H1 (cell line): ENCODE data around the gene CACNA1C. TPM values are rescaled to one million over a fixed set of nuclear protein-coding genes. Genes with fewer than 3 reads are reported as not detected.

Experiments
- CTCF ChIA-PET: fragments of 300-600 bp; sonication (Branson Sonifier 250); formaldehyde crosslinking; loops from one replicate; lab custom pipeline; 2021; ENCODE audit not compliant: partially characterized antibody; lab: Charles Lee
- POLR2A ChIA-PET: fragments of 300-600 bp; sonication (Branson Sonifier 250); formaldehyde crosslinking; loops from one replicate; lab custom pipeline; 2021; ENCODE audit warnings: inconsistent platforms; ENCODE audit not compliant: partially characterized antibody; lab: Charles Lee
- DNase-seq, 2 experiments: peaks; one replicate each; pipeline versions ENCODE4 v3.0.0 to v3.0.0-alpha.2; 2010 to 2022; ENCODE audit warnings: low spot score in 2 of 2, low read depth in 1 of 2, mixed read lengths in 1 of 2
- FAIRE-seq: peaks from 2 replicates; lab custom pipeline; 2011; peaks lifted over from hg19 to GRCh38; lab: Jason Lieb, UNC
- H2AFZ ChIP-seq: 2 replicates; pipeline ENCODE4 v1.8.1; 2012; ENCODE audit warnings: low read length, inconsistent platforms
- H2AK5ac ChIP-seq: 2 replicates; pipeline ENCODE4 v1.6.1; 2013; ENCODE audit warnings: low read depth, low read length
- H2BK120ac ChIP-seq: replicated peaks from 2 replicates; pipeline ENCODE3; 2013; ENCODE audit warnings: low read depth, low read length, inconsistent platforms
- H2BK12ac ChIP-seq: 2 replicates; pipeline ENCODE4 v1.6.1; 2013; ENCODE audit warnings: low read depth, low read length
- H2BK15ac ChIP-seq: 2 replicates; pipeline ENCODE4 v1.6.1; 2013; ENCODE audit warnings: low read length
- H2BK20ac ChIP-seq: 2 replicates; pipeline ENCODE4 v1.6.1; 2013; ENCODE audit warnings: low read length
- H2BK5ac ChIP-seq: 2 replicates; pipeline ENCODE4 v1.6.1; 2013; ENCODE audit warnings: low read depth, low read length
- H3K14ac ChIP-seq: 2 replicates; pipeline ENCODE4 v1.6.1; 2013; ENCODE audit warnings: inconsistent platforms; ENCODE audit not compliant: insufficient read length
- H3K18ac ChIP-seq: 2 replicates; pipeline ENCODE4 v1.6.1; 2013; ENCODE audit warnings: low read length; ENCODE audit errors: extremely low read depth
- H3K23ac ChIP-seq: 2 replicates; pipeline ENCODE4 v1.6.1; 2013; ENCODE audit warnings: inconsistent platforms; ENCODE audit not compliant: insufficient read length
- H3K23me2 ChIP-seq: 2 replicates; pipeline ENCODE4 v1.6.1; 2013; ENCODE audit warnings: low read depth, low read length
- H3K27ac ChIP-seq: 2 replicates; pipeline ENCODE4 v1.6.1; 2011; ENCODE audit warnings: low read depth, low read length, inconsistent platforms
- H3K27me3 ChIP-seq, 4 experiments: replicated peaks in 1 of 4; 1 replicate in 1 of 4; 2 replicates in 3 of 4; pipeline versions ENCODE4 v1.6.1 to v1.8.1; 2011 to 2013; ENCODE audit warnings: low read length in 3 of 4, mild to moderate bottlenecking in 3 of 4, inconsistent platforms in 2 of 4, mixed read lengths in 2 of 4, moderate library complexity in 1 of 4; ENCODE audit not compliant: control insufficient read depth in 3 of 4, insufficient read depth in 3 of 4; ENCODE audit errors: extremely low read depth in 1 of 4
- H3K36me3 ChIP-seq, 4 experiments: 2 replicates each; pipeline versions ENCODE4 v1.6.1 to v1.8.1; 2011 to 2013; ENCODE audit warnings: mild to moderate bottlenecking in 4 of 4, low read length in 3 of 4, moderate library complexity in 2 of 4, control low read depth in 1 of 4, inconsistent platforms in 1 of 4; ENCODE audit not compliant: insufficient read depth in 4 of 4, control insufficient read depth in 2 of 4
- H3K4ac ChIP-seq: replicated peaks from 2 replicates; pipeline ENCODE3; 2013; ENCODE audit warnings: low read length, low read depth, mixed read lengths, inconsistent platforms; ENCODE audit not compliant: insufficient read length
- H3K4me1 ChIP-seq, 4 experiments: replicated peaks in 1 of 4; 1 replicate in 1 of 4; 2 replicates in 3 of 4; pipeline versions ENCODE4 v1.6.1 to v1.8.1; 2011 to 2013; ENCODE audit warnings: low read length in 3 of 4, inconsistent platforms in 2 of 4, mixed read lengths in 1 of 4; ENCODE audit not compliant: insufficient read depth in 4 of 4, control insufficient read depth in 3 of 4
- H3K4me2 ChIP-seq, 2 experiments: 2 replicates each; pipeline versions ENCODE4 v1.6.1 to v1.8.1; 2011 to 2013; ENCODE audit warnings: low read depth in 2 of 2, low read length in 2 of 2, control low read depth in 1 of 2, inconsistent platforms in 1 of 2, mild to moderate bottlenecking in 1 of 2; ENCODE audit not compliant: insufficient read depth in 1 of 2
- H3K4me3 ChIP-seq, 4 experiments: fragments of 200-600, 300-600 bp in 1 of 4; sonication (generic), shearing (Covaris generic), sonication (Bioruptor Twin) in 1 of 4; 2 replicates each; pipeline versions ENCODE4 v1.5.1 to v1.8.1; 2011 to 2016; ENCODE audit warnings: low read length in 4 of 4, low read depth in 3 of 4, control low read depth in 2 of 4, inconsistent platforms in 2 of 4, mild to moderate bottlenecking in 2 of 4, mixed read lengths in 1 of 4, moderate library complexity in 1 of 4; ENCODE audit not compliant: insufficient read depth in 2 of 4; ENCODE audit errors: extremely low read depth in 1 of 4
- H3K56ac ChIP-seq: replicated peaks from 2 replicates; pipeline ENCODE3; 2013; ENCODE audit warnings: low read depth, mild to moderate bottlenecking, mixed read lengths, low read length, inconsistent platforms; ENCODE audit not compliant: insufficient read length
- H3K79me1 ChIP-seq: 2 replicates; pipeline ENCODE4 v1.6.1; 2013; ENCODE audit warnings: low read depth, low read length, control low read depth
- H3K79me2 ChIP-seq, 2 experiments: 2 replicates each; pipeline versions ENCODE4 v1.6.1 to v1.8.1; 2012 to 2013; ENCODE audit warnings: low read length in 2 of 2, mild to moderate bottlenecking in 2 of 2, inconsistent platforms in 1 of 2; ENCODE audit not compliant: insufficient read depth in 2 of 2, control insufficient read depth in 1 of 2
- H3K9ac ChIP-seq, 4 experiments: replicated peaks in 1 of 4; 1 replicate in 1 of 4; 2 replicates in 3 of 4; pipeline versions ENCODE4 v1.6.1 to v1.8.1; 2011 to 2013; ENCODE audit warnings: low read depth in 3 of 4, low read length in 3 of 4, control low read depth in 2 of 4, mild to moderate bottlenecking in 2 of 4, moderate library complexity in 2 of 4, inconsistent platforms in 1 of 4; ENCODE audit errors: extremely low read depth in 1 of 4
- H3K9me3 ChIP-seq, 2 experiments: 2 replicates each; pipeline versions ENCODE4 v1.6.1 to v1.8.1; 2012 to 2013; ENCODE audit warnings: mild to moderate bottlenecking in 2 of 2, moderate library complexity in 2 of 2, control low read depth in 1 of 2, inconsistent platforms in 1 of 2, low read depth in 1 of 2, low read length in 1 of 2, mixed read lengths in 1 of 2; ENCODE audit not compliant: insufficient read depth in 2 of 2
- H4K20me1 ChIP-seq, 2 experiments: replicated peaks in 1 of 2; 2 replicates each; pipeline versions ENCODE3 to v1.8.1; 2011 to 2013; ENCODE audit warnings: inconsistent platforms in 2 of 2, low read length in 2 of 2, mild to moderate bottlenecking in 1 of 2; ENCODE audit not compliant: insufficient read depth in 2 of 2, control insufficient read depth in 1 of 2
- H4K5ac ChIP-seq: 2 replicates; pipeline ENCODE4 v1.6.1; 2013; ENCODE audit warnings: low read length, low read depth, mixed read lengths, inconsistent platforms; ENCODE audit not compliant: insufficient read length
- H4K8ac ChIP-seq: 2 replicates; pipeline ENCODE4 v1.8.0; 2013; ENCODE audit warnings: mild to moderate bottlenecking, moderate library complexity, low read length, inconsistent platforms; ENCODE audit not compliant: insufficient read depth; ENCODE audit errors: extremely low read depth
- H4K91ac ChIP-seq: replicated peaks from 2 replicates; pipeline ENCODE3; 2013; ENCODE audit warnings: low read length, mixed read lengths, inconsistent platforms; ENCODE audit not compliant: insufficient read length
- ATF2 ChIP-seq: IDR thresholded peaks from 2 replicates; pipeline ENCODE4 v1.6.1; 2012; ENCODE audit warnings: low read length, inconsistent platforms
- ATF3 ChIP-seq: IDR thresholded peaks from 2 replicates; pipeline ENCODE4 v1.6.1; 2011; ENCODE audit warnings: low read depth, mild to moderate bottlenecking, low read length; ENCODE audit not compliant: insufficient read depth
- CEBPB ChIP-seq: IDR thresholded peaks from 2 replicates; pipeline ENCODE4 v1.6.1; 2012; ENCODE audit warnings: low read depth, low read length
- GABPA ChIP-seq: IDR thresholded peaks from 2 replicates; pipeline ENCODE4 v1.6.1; 2011; ENCODE audit warnings: mild to moderate bottlenecking, low read length, moderate library complexity, borderline replicate concordance; ENCODE audit not compliant: insufficient read depth
- HDAC6 ChIP-seq: IDR thresholded peaks from one replicate; pipeline ENCODE4 v1.7.1; 2012; ENCODE audit warnings: low read depth, mild to moderate bottlenecking, inconsistent platforms, low read length, moderate library complexity
- JUN ChIP-seq: IDR thresholded peaks from 2 replicates; pipeline ENCODE4 v1.6.1; 2011; ENCODE audit warnings: low read depth, mild to moderate bottlenecking, improper control_type of control experiment, low read length
- NRF1 ChIP-seq: IDR thresholded peaks from 2 replicates; pipeline ENCODE4 v1.6.1; 2011; ENCODE audit warnings: mild to moderate bottlenecking, low read depth, low read length, improper control_type of control experiment
- RAD21 ChIP-seq, 2 experiments: IDR thresholded peaks in 1 of 2; conservative IDR thresholded peaks in 1 of 2; 2 replicates each; pipeline ENCODE4 v1.6.1; 2011; ENCODE audit warnings: low read depth in 2 of 2, low read length in 2 of 2, improper control_type of control experiment in 1 of 2, inconsistent platforms in 1 of 2, mild to moderate bottlenecking in 1 of 2, moderate library complexity in 1 of 2
- RXRA ChIP-seq: IDR thresholded peaks from 2 replicates; pipeline ENCODE4 v1.6.1; 2011; ENCODE audit warnings: low read depth, mild to moderate bottlenecking, low read length, moderate library complexity; ENCODE audit not compliant: insufficient read depth
- SIRT6 ChIP-seq: IDR thresholded peaks from one replicate; pipeline ENCODE4 v1.7.1; 2012; ENCODE audit warnings: low read length, inconsistent platforms
- TAF7 ChIP-seq: optimal IDR thresholded peaks from 2 replicates; pipeline ENCODE3; 2011; ENCODE audit warnings: low read depth, mild to moderate bottlenecking, inconsistent platforms, low read length, moderate library complexity, borderline replicate concordance
- TBP ChIP-seq: IDR thresholded peaks from 2 replicates; pipeline ENCODE4 v1.6.1; 2011; ENCODE audit warnings: low read depth, low read length, improper control_type of control experiment
- WGBS, 2 experiments: shearing (Covaris generic) in 1 of 2; methylation state at CpG; one replicate each; pipeline versions ENCODE4 v1.1.6 to v1.1.7; 2013 to 2015; ENCODE audit warnings: low lambda C conversion rate in 2 of 2, mixed read lengths in 2 of 2, inconsistent platforms in 1 of 2, low coverage in 1 of 2, missing lambda C conversion rate in 1 of 2; ENCODE audit not compliant: insufficient replicate concordance in 2 of 2, insufficient coverage in 1 of 2, insufficient read length in 1 of 2; ENCODE audit errors: extremely low coverage in 1 of 2, missing lambda C conversion rate in 1 of 2; 5-methylcytosine and 5-hydroxymethylcytosine counted together
- polyA plus RNA-seq, 7 experiments: library from polyadenylated mRNA; depleted of rRNA in 3 of 7; stranded (reverse) in 5 of 7; unstranded in 2 of 7; fragments of >200 nt in 5 of 7; fragments of 200-250 nt in 2 of 7; gene quantifications; 1 replicate in 5 of 7; 2 replicates in 1 of 7; 4 replicates in 1 of 7; pipeline versions ENCODE4 v1.2.1 to v1.2.3, GENCODE V29; 2011 to 2013; ENCODE audit warnings: missing spikeins in 2 of 7, mixed read lengths in 2 of 7
- total RNA-seq: library from RNA; stranded (reverse); fragmentation: NEBNext Ultra II Directional; extraction: Animal tissue kit (Norgen Biotek cat#: 25700); gene quantifications from 2 replicates; pipeline ENCODE4 v1.2.1, GENCODE V29; 2021

The CACNA1C gene
- total and polyA plus RNA-seq, 2 of the 8 experiments (the other 6 are each of a cell fraction or from before 2014, with no cell fraction given), result 1.3 TPM

GRCh38 chr12:2393996-2394395 is 341.2 kb downstream of the CACNA1C start:
- H3K56ac ChIP-seq, result no peak overlapping the region
- H4K20me1 ChIP-seq, result no peaks in the 10 kb centered on the region
- no peaks in the 10 kb centered on the region; a peak in 1 of 7 replicates for H3K4me1 ChIP-seq
- no peaks in the 10 kb centered on the region for H3K79me2 ChIP-seq
- no peak overlapping the region for H3K9ac ChIP-seq
- no peak overlapping the region for H4K8ac ChIP-seq
- no peaks in the 10 kb centered on the region for H3K23me2 ChIP-seq
- H3K27me3 ChIP-seq, result no peaks in the 10 kb centered on the region
- H2AK5ac ChIP-seq, result no peak overlapping the region
- no peak overlapping the region for H2BK5ac ChIP-seq
- no peak overlapping the region for H2BK120ac ChIP-seq
- WGBS, 2 experiments, result 84% methylated on average over 3 of the region's 6 CpGs; no CpG with 5 or more reads in 1 of the 2 experiments
- no peak overlapping the region for H4K5ac ChIP-seq
- no peak overlapping the region for H2AFZ ChIP-seq
- H2BK15ac ChIP-seq, result no peak overlapping the region
- FAIRE-seq (no peak), DNase-seq (no peak)
- H4K91ac ChIP-seq, result no peak overlapping the region
- no peak overlapping the region for H3K23ac ChIP-seq
- ChIA-PET POLR2A (interaction anchor here (0.9 kb wide), 1 partner anchor 83 kb away, joined by 4 read pairs; no protein-coding TSS in a partner anchor), CTCF (interaction anchor here (0.6 to 8.8 kb wide), 15 partner anchors 9 to 333 kb away, joined by 3 to 94 read pairs (median 5); no protein-coding TSS in a partner anchor)
- H3K27ac ChIP-seq, result no peak overlapping the region
- no peak overlapping the region for H2BK12ac ChIP-seq
- H2BK20ac ChIP-seq, result no peak overlapping the region
- no peak overlapping the region for H3K18ac ChIP-seq
- H3K14ac ChIP-seq, result no peak overlapping the region
- no peak overlapping the region for H3K4ac ChIP-seq
- H3K4me3 ChIP-seq, result no peak overlapping the region
- no peaks in the 10 kb centered on the region for H3K79me1 ChIP-seq
- no peak overlapping the region for H3K4me2 ChIP-seq
- H3K9me3 ChIP-seq, result no peaks in the 10 kb centered on the region
- H3K36me3 ChIP-seq, result no peaks in the 10 kb centered on the region
- no peak for TF ChIP-seq TBP
- TF ChIP-seq GABPA, result no peak
- no peak for TF ChIP-seq JUN
- TF ChIP-seq TAF7, result no peak
- TF ChIP-seq RXRA, result no peak
- TF ChIP-seq SIRT6, result no peak
- no peak for TF ChIP-seq ATF2
- no peak for TF ChIP-seq NRF1
- TF ChIP-seq RAD21 (IDR thresholded peaks at IDR 0.05 in 1 of 2, conservative IDR thresholded peaks at IDR 0.05 in 1 of 2; ENCODE audit: low read depth in 2 of 2, low read length in 2 of 2), result no peak
- no peak for TF ChIP-seq ATF3
- no peak for TF ChIP-seq CEBPB
- no peak for TF ChIP-seq HDAC6
